GM12891 (cell line): ENCODE results near the gene CMTR1.

Experiments used
- POLR2A ChIP-seq: IDR thresholded peaks from 2 replicates; pipeline ENCODE4 v1.6.1; 2011; ENCODE audit warnings: low read depth, low read length, control low read depth
- POLR2AphosphoS5 ChIP-seq: IDR thresholded peaks from 2 replicates; pipeline ENCODE4 v1.6.1; 2011; ENCODE audit warnings: low read depth, low read length, control low read depth
- POU2F2 ChIP-seq: IDR thresholded peaks from 2 replicates; pipeline ENCODE4 v1.6.1; 2011; ENCODE audit warnings: low read depth, mild to moderate bottlenecking, control low read depth, low read length, moderate library complexity
- SPI1 ChIP-seq: IDR thresholded peaks from 2 replicates; pipeline ENCODE4 v1.6.1; 2011; ENCODE audit warnings: low read depth, low read length, control low read depth
- TAF1 ChIP-seq: IDR thresholded peaks from 2 replicates; pipeline ENCODE4 v1.6.1; 2011; ENCODE audit warnings: low read depth, low read length, control low read depth

GRCh38 chr6:37456126-37456525 lies 23.1 kb downstream of the CMTR1 start:
- no peak for TF ChIP-seq POLR2A
- no peak for TF ChIP-seq SPI1
- TF ChIP-seq POLR2AphosphoS5 = no peak
- no peak for TF ChIP-seq TAF1
- TF ChIP-seq POU2F2 = no peak
